ENCODE measurements around the gene MACROD2. TPM values are rescaled to one million over a fixed set of nuclear protein-coding genes. Genes with fewer than 3 reads are reported as not detected.
"Not testable (repeated sequence)": the region's sequence is repeated elsewhere in the genome, so short reads cannot be mapped to it uniquely, and the experiment has no call there.

The MACROD2 gene
- total RNA-seq, 4 donors from 2014 or later, result 10.0 to 24.0 (median 17.0) TPM

- WGBS, 2 donors, result 77 to 78% methylated on average over 4 of the region's 4 CpGs
- no peak for DNase-seq (ENCODE audit: low spot score in 2 of 2)
- TF ChIP-seq POLR2A (IDR thresholded peaks at IDR 0.05), result no peak
- TF ChIP-seq, protein P1, sequence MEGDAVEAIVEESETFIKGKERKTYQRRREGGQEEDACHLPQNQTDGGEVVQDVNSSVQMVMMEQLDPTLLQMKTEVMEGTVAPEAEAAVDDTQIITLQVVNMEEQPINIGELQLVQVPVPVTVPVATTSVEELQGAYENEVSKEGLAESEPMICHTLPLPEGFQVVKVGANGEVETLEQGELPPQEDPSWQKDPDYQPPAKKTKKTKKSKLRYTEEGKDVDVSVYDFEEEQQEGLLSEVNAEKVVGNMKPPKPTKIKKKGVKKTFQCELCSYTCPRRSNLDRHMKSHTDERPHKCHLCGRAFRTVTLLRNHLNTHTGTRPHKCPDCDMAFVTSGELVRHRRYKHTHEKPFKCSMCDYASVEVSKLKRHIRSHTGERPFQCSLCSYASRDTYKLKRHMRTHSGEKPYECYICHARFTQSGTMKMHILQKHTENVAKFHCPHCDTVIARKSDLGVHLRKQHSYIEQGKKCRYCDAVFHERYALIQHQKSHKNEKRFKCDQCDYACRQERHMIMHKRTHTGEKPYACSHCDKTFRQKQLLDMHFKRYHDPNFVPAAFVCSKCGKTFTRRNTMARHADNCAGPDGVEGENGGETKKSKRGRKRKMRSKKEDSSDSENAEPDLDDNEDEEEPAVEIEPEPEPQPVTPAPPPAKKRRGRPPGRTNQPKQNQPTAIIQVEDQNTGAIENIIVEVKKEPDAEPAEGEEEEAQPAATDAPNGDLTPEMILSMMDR (IDR thresholded peaks at IDR 0.05), result no peak
- intact Hi-C loops (cut with DNase I; ENCODE audit: low total_unique reads), result no loop called here
- no peak overlapping the region for H3K4me3 ChIP-seq (ENCODE audit: low read depth, poor library complexity, severe bottlenecking)
These were observed 1379.4 kb downstream of the MACROD2 start for GRCh38 chr20:15374682-15375081.

- intact Hi-C loops (cut with DNase I; ENCODE audit: low total_unique reads), result no loop called here
- H3K4me3 ChIP-seq (ENCODE audit: low read depth, poor library complexity, severe bottlenecking), result no peak overlapping the region
- TF ChIP-seq POLR2A (IDR thresholded peaks at IDR 0.05), result no peak
- TF ChIP-seq, protein P1 (IDR thresholded peaks at IDR 0.05), result no peak
- DNase-seq (ENCODE audit: low spot score in 2 of 2), result no peak
- WGBS, 2 donors, result 73 to 92% methylated on average over 3 of the region's 3 CpGs
These were observed 1380.5 kb downstream of the MACROD2 start for GRCh38 chr20:15375836-15376235.

DNA sequence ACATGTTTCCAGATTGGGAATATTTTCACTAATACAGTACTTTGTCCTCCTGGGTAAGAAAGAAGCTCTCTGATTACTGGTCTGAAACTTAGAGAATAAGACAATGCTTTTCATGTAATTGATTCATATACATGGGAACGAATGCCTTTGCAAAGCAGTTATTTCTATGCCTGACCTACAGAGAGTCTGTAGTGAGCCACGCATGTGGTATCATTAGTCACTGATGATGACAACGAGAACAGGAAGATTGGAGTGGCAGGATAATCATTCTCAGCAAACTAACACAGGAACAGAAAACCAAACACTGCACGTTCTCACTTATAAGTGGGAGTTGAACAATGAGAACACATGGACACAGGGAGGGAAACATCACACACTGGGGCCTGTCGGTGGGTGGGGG, 1382.3 kb downstream of the MACROD2 start:
- 76 to 84% methylated on average over 5 of the region's 5 CpGs for WGBS, 2 donors
- intact Hi-C loops (cut with DNase I; ENCODE audit: low total_unique reads); H3K4me3 ChIP-seq (ENCODE audit: low read depth, poor library complexity, severe bottlenecking); DNase-seq (ENCODE audit: low spot score in 2 of 2): not testable (repeated sequence)

- intact Hi-C loops (cut with DNase I; ENCODE audit: low total_unique reads), result no loop called here
- no peak for TF ChIP-seq POLR2A (IDR thresholded peaks at IDR 0.05)
- TF ChIP-seq, protein P1 (IDR thresholded peaks at IDR 0.05), result no peak
- WGBS, 2 donors, result 69 to 77% methylated on average over 2 of the region's 2 CpGs
- H3K4me3 ChIP-seq (ENCODE audit: low read depth, poor library complexity, severe bottlenecking), result no peak overlapping the region
- DNase-seq (ENCODE audit: low spot score in 2 of 2), result no peak
These were observed 1382.8 kb downstream of the MACROD2 start for GRCh38 chr20:15378151-15378550.

- 97 to 100% methylated on average over 1 of the region's 1 CpG for WGBS, 2 donors
- intact Hi-C loops (cut with DNase I; ENCODE audit: low total_unique reads), result no loop called here
- no peak overlapping the region for H3K4me3 ChIP-seq (ENCODE audit: low read depth, poor library complexity, severe bottlenecking)
- DNase-seq (ENCODE audit: low spot score in 2 of 2), result no peak
- no peak for TF ChIP-seq POLR2A (IDR thresholded peaks at IDR 0.05)
- TF ChIP-seq, protein P1 (IDR thresholded peaks at IDR 0.05), result no peak
These were observed 1384.5 kb downstream of the MACROD2 start for GRCh38 chr20:15379681-15380296.

DNA sequence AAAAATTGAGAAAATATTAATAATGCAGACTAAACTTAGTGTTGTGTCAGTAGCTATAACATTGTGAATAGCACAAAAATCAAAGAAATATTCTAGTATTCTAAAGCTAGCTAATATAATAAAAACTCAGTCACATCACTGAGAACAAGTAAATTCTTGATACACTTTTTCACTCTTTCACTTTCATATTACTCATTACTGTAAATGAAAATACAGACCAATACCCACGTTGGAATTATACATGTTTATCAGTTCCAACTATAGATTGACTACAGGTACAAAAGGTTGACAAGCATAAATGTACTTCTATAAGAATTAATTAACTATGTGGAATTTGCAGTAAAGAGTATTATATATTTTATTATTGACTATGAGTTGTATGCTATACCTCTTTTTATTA, 1385.5 kb downstream of the MACROD2 start:
- H3K4me3 ChIP-seq (ENCODE audit: low read depth, poor library complexity, severe bottlenecking), result no peak overlapping the region
- WGBS, 2 donors, result 80 to 84% methylated on average over 1 of the region's 1 CpG
- TF ChIP-seq, protein P1 (IDR thresholded peaks at IDR 0.05), result no peak
- TF ChIP-seq POLR2A (IDR thresholded peaks at IDR 0.05), result no peak
- DNase-seq (ENCODE audit: low spot score in 2 of 2), result no peak
- intact Hi-C loops (cut with DNase I; ENCODE audit: low total_unique reads), result no loop called here
